HG03095 (cell line): ENCODE results near the gene CHMP1A.

Experiments
- ATAC-seq: cut with Tn5 transposase; IDR thresholded peaks from one replicate; pipeline ENCODE4 v1.9.1; 2021; ENCODE audit warnings: moderate library complexity; ENCODE audit not compliant: unreplicated experiment

The CHMP1A gene

DNA sequence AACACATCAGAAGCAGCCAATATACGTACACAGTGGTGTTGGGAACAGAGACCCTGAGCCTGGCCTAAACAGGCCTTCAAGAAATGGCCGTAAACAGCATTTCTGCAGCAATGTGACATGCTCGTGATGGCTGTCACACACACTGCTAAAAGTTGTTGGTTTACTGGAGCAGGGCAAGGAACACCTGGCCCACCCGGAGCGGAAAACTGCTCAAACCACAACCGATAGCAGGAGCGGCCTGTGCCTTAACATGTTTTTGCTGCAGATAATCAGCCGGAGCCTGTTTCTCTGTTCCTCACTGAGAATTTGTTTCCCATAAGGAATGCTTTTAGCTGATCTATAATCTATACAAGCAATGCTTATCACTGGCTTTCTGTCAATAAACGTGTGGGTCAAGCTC, 50.1 kb downstream of the CHMP1A start:
- no peak for ATAC-seq

GRCh38 chr16:89606006-89606405, 51.5 kb downstream of the CHMP1A start:
- no peak for ATAC-seq

GRCh38 chr16:89605186-89605970, 52.1 kb downstream of the CHMP1A start:
- ATAC-seq: no peak

DNA sequence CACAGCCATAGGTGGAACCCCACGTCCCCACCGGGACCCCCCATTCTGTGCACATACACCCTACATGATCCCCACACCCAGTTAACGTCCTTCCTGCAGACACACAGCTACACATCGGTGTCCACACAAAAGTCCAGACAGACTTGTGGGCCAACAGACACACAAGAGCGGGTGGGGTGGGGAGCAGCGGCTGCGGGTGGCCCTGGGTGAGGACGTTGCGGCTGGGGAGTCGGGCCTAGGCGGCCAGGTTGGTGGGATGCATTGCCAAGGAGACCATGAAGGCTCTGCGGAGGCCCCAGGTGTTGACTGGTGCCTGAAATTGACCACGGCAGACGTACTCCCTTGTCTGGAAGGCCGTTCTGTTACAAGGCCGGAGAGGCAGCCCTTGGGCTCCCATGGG, 52.7 kb downstream of the CHMP1A start:
- ATAC-seq: no peak

DNA sequence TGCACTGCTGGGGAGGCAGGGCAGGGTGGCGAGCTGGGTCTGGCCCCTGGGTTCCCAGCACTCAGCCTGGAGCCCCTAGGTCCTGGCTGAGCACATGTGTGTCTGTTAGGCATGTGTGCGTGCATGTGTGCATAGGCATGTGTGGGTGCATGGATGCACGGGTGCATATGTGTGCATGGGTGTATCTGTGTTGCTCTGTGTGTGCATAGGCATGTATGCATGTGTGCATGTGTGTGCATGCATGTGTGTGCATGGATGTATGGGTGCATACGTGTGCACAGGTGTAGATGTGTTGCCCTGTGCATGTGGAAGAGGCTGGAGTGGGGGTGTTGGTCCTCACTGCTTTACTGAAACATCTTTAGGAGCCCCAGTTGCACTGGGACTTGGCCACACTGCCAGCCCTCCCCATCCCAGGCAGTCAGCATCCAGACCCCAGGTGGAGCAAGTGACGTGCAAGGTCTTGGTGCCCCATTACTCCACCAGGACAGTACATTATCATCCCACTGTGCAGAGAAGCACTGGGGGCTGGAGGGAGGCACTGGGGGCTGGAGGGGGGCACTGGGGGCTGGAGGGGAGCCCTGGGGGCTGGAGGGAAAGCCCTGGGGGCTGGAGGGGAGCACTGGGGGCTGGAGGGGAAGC, 54.4 kb downstream of the CHMP1A start:
- ATAC-seq: no peak

GRCh38 chr16:89602273-89602951, 55.1 kb downstream of the CHMP1A start:
- ATAC-seq: no peak

- ATAC-seq: no peak
Observed at GRCh38 chr16:89601906-89602272, 55.6 kb downstream of the CHMP1A start.

DNA sequence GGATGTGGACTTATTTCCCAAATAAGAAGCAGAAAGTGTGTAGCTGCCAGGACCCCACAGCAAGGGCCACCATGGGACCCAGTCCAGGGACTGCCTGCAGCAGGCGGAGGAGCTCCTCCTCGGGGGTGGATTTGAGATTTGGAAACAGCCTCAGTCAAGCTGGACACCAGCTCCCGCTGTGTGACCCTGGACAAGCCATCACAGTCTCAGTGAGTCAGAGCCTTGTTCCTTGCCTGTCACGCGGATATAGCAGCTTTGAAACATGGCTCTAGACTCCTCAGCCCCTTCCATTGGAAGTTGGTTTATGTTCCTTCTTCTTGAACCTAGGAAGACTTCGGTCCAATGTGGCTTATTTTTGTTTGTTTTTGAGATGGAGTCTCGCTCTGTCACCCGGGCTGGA, 56.6 kb downstream of the CHMP1A start:
- ATAC-seq: no peak

DNA sequence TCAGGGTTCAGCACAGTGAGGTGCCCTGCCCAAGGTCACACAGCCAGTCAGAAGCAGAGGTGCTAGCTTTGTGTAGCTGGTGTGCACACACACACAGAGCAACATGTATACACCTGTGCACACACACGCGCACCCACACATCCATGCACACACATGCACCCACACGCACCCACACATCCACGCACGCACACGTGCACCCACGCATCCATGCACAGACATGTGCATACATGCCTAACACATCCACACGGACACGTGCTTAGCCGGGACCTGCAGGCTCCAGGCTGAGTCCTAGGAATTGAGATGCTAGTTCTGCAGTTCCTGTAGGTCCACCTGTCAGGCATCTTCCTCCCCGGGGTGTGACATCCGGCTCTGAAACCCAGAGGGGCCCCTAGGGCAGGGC, 57.1 kb downstream of the CHMP1A start:
- ATAC-seq: no peak

- no peak for ATAC-seq
Observed at GRCh38 chr16:89599902-89600301, 57.6 kb downstream of the CHMP1A start.

- ATAC-seq: no peak
Observed at GRCh38 chr16:89599451-89599858, 58.1 kb downstream of the CHMP1A start.

GRCh38 chr16:89598199-89598598, 59.3 kb downstream of the CHMP1A start:
- ATAC-seq: no peak

DNA sequence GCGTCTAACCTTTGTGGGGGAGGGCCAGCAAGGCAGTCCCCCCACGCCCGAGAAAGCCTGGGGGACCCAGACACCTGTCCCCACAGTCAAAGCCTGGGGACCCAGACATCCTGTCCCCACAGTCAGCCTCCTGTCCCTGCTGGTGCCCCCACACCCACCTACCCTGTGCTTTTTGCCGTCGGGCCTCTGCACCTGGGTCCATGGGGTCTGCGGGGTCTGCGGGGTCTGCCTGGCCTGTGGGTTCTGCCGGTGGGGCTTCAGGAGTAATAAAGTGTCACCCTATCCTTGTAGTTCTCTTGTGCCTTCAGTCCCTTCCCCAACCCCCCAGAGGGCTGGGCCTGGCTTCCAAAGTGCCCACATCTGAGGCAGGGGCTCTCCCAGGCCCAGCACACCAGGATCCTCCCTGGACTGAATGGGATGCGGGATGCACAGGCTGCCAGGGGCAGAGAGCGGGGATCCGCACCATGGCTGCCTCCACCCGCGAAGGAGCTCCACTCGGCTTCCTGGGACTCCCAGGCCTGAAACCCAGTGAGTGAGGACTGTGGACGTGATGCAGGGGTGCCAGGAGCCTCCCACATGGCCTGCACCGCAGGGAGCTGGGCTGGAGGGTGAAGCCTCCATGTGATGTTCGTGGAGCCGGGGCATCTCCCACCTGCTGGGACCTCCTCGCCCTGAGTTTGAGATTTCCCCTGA, 60.4 kb downstream of the CHMP1A start:
- ATAC-seq: no peak

GRCh38 chr16:89596061-89596689, 61.3 kb downstream of the CHMP1A start:
- ATAC-seq: no peak

GRCh38 chr16:89595330-89596060, 62.0 kb downstream of the CHMP1A start:
- no peak for ATAC-seq
